GM12873 (cell line): ENCODE data around the gene MRGPRD.

Experiments used
- TF ChIP-seq, protein P1 (sequence below): IDR thresholded peaks from 2 replicates; pipeline ENCODE4 v1.5.1; 2012; ENCODE audit warnings: low read depth, mild to moderate bottlenecking, moderate library complexity, low read length, control low read depth; ENCODE audit not compliant: insufficient read depth; ENCODE audit errors: missing control alignments

MRGPRD gene

GRCh38 chr11:68941324-68942094 is 39.3 kb downstream of the MRGPRD start:
- TF ChIP-seq, protein P1, sequence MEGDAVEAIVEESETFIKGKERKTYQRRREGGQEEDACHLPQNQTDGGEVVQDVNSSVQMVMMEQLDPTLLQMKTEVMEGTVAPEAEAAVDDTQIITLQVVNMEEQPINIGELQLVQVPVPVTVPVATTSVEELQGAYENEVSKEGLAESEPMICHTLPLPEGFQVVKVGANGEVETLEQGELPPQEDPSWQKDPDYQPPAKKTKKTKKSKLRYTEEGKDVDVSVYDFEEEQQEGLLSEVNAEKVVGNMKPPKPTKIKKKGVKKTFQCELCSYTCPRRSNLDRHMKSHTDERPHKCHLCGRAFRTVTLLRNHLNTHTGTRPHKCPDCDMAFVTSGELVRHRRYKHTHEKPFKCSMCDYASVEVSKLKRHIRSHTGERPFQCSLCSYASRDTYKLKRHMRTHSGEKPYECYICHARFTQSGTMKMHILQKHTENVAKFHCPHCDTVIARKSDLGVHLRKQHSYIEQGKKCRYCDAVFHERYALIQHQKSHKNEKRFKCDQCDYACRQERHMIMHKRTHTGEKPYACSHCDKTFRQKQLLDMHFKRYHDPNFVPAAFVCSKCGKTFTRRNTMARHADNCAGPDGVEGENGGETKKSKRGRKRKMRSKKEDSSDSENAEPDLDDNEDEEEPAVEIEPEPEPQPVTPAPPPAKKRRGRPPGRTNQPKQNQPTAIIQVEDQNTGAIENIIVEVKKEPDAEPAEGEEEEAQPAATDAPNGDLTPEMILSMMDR = no peak

GRCh38 chr11:68940651-68941323 is 40.0 kb downstream of the MRGPRD start:
- TF ChIP-seq, protein P1 = no peak

GRCh38 chr11:68939583-68940555 is 40.9 kb downstream of the MRGPRD start:
- TF ChIP-seq, protein P1 = no peak

GRCh38 chr11:68938816-68939582 is 41.8 kb downstream of the MRGPRD start:
- TF ChIP-seq, protein P1 = no peak

GRCh38 chr11:68938088-68938487 is 42.7 kb downstream of the MRGPRD start:
- TF ChIP-seq, protein P1 = no peak

DNA sequence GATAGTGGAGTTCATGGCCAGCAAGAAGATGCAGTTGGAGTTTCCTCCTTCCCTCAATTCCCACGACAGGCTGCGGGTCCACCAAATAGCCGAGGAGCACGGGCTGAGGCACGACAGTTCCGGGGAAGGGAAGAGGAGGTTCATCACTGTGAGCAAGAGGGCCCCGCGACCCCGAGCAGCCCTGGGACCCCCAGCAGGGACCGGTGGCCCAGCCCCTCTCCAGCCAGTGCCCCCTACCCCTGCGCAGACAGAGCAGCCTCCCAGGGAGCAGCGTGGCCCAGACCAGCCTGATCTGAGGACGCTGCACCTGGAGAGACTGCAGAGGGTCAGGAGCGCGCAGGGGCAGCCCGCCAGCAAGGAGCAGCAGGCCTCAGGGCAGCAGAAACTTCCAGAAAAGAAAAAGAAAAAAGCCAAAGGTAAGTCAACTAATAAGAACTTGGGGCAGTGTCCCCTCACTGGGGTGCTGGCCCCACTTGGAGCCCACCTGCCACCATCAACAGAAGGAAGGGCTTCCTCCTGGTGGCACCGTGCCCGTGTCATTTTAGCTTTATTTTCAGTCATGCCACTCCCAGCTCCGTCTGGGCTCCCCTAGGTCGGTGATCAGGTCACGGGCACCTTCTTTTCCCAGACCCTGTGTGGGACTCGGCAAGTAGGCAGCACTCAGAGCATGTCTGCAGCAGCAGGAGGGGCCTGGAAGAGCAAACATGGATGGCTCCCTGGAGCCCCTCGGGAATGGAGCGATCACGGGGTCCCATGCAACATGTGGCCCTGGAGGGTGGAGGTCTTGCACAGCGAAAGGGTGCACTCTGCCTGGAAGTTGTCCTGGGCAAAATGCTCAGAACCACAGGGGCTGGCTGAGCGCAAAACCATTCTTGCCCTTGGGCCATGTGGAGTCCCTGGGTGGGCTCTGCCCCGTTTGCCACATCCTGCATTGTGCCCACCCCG is 43.8 kb downstream of the MRGPRD start:
- TF ChIP-seq, protein P1 = no peak
